GM21515 (cell line): ENCODE data around the gene FKBP10.
"Not testable (repeated sequence)": the region's sequence is repeated elsewhere in the genome, so short reads cannot be mapped to it uniquely, and the experiment has no call there.

Source experiments
- ATAC-seq: cut with Tn5 transposase; IDR thresholded peaks from one replicate; pipeline ENCODE4 v1.9.1; 2021; ENCODE audit not compliant: unreplicated experiment

The FKBP10 gene

DNA sequence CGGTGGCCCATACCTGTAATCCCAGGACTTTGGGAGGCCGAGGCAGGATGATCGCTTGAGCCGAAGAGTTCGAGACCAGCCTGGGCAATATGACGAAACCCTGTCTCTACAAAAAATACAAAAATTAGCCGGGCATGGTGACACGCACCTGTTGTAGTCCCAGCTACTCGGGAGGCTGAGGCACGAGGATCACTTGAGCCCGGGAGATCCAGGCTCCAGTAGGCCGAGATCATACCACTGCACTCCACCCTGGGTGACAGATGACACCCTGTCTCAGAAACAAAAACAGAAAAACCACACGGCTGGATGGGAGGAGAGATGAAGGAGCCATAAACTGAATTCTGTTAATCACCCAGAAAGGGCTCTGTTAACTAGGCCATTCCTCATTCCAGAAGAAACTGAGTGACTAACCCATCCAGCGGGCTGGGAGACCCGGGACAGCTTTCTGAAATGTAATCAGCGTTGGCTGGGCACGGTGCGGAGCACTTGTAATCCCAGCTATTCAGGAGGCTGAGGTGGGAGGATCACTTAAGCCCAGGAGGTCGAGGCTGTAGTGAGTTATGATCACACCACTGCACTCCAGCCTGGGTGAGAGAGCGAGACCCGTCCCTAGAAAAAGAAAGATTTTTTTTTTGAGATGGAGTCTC lies 23.9 kb downstream of the FKBP10 start:
- no peak for ATAC-seq

DNA sequence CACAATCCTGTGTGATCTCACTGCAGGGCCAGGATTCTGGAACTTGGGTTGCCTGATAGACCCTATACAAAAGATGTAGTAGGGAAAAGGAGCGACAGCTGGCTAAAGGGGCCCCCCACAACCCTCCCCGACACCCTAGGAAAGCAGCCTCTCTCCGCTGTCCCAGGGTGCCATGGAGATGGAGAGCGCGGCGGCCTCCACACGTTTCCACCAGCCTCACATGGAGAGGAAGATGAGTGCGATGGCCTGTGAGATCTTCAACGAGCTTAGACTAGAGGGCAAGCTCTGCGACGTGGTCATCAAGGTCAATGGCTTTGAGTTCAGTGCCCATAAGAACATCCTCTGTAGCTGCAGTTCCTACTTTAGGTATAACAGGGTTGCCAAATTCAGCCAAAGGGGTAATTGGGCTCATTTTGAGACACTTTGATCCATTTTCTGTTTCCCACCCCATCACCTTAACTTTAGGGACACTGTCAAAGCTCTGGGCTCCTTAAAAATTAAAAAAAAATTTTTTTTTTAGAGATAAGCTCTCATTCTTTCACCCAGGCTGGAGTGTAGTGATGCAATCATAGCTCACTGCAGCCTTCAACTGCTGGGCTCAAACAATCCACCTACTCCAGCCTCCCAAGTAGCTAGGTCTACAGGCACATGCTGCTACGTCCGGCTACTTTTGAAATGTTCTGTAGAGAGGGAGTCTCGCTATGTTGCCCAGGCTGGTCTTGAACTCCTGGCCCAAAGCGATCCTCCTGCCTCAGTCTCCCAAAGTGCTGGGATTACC lies 25.1 kb downstream of the FKBP10 start, which contains the start of gene KLHL10:
Gene KLHL10 (plus strand): TSS at position 65 of the 778 bp plus-strand sequence. CDS start 108 bp downstream, at position 173.
- no peak for ATAC-seq

DNA sequence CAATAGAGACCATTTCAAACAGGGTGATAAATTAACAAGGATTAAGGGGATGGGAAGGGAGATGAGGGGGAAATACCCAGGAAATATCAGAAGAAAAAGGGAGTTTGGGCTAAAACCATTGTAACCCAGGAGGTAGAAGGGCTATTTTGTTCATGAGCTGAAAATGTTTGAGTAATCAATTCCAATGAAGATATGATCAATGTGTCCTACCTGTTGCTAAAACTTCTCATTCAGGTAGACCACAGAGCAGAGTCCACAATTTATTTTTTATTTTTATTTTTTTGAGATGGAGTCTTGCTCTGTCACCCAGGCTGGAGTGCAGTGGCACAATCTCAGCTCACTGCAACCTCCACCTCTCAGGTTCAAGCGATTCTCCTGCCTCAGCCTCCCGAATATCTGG lies 26.6 kb downstream of the FKBP10 start:
- ATAC-seq: not testable (repeated sequence)

DNA sequence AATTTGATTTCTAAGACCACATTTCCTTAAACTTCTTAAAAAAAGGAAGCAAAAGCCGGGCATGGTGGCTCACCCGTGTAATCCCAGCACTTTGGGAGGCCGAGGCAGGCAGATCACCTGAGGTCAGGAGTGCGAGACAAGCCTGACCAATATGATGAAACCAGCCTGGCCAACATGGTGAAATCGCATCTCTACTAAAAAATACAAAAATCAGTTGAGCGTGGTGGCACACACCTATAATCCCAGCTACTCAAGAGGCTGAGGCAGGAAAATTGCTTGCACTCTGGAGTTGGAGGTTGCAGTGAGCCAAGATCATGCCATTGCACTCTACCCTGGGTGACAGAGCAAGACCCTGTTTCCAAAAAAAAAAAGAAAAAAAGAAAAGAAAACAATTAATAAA lies 28.0 kb downstream of the FKBP10 start:
- not testable (repeated sequence) for ATAC-seq

DNA sequence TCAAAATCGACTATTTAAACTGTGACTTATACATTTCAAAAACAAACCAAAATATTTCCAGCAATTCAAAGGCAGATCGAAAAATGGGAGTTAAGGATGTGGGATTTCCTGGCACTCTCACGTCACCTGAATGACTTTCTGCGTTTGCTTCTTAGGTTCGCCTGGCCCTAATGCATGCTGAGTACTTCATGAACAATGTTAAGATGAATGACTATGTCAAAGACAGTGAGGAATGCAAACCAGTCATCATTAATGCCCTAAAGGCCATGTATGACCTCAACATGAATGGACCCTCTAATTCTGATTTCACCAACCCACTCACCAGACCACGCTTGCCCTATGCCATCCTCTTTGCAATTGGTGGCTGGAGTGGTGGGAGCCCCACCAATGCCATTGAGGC lies 32.2 kb downstream of the FKBP10 start:
- ATAC-seq: no peak

DNA sequence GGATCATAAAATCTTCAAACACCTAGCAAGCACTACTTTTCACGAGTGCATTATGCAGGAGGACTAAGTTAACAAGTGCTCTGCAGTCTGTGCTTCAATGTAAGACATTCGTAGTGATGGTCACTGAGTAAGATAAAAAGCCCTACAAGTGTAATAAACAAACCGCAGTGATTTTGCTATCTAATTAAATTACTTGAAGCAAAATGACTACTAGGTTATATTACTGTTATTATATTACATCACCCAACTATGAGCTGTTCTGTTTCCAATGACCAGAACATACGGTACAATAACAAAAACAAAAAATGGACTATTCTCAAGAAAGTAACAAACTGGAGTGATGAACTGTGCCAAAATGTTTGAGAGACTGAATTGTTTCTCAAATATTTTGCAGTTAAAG lies 36.0 kb downstream of the FKBP10 start:
- ATAC-seq: no peak

DNA sequence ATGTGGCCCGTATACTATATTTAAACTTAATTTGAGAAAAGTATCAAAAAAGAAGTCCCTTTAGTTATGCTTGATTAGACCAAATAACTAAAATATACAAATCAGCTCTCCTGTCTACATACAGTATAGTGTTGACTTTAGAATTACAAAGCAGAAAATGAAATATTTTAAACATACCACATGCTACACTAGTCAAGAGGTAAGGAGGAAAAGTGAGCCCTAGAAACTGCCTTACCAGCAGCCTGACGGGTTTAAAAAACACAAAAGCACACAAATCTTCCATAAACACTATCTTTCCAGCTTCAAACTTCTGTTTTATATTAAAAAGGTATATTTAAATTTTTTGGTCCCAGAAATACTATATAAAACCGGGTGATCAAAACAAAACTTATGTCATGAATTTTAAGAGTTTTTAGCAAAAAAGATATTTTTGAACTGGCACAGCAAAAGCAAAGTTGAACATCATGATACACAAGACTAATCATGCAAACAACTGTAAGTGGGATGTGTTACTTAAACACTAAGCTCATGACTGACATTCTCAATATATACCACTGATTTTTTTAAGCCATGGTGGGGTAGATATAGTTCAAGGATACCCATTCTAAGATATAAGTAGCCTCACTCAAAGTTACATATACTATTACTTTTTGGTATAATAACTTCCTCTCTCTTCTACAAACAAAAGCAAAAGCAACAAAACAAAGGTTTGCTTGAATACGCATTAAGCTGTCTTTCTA lies 36.6 kb downstream of the FKBP10 start:
- ATAC-seq: no peak

DNA sequence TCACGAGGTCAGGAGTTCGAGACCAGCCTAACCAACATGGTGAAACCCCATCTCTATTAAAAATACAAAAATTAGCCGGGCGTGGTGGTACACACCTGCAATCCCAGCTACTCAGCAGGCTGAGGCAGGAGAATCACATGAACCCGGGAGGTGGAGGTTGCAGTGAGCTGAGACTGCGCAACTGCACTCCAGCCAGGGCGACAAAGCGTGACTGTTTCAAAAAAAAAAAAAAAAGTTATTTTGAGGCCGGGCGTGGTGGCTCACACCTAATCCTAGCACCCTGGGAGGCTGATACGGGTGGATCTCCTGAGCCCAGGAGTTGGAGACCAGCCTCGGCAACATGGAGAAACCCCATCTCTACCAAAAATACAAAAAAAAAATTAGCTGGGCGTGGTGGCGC lies 38.6 kb downstream of the FKBP10 start:
- ATAC-seq: not testable (repeated sequence)

DNA sequence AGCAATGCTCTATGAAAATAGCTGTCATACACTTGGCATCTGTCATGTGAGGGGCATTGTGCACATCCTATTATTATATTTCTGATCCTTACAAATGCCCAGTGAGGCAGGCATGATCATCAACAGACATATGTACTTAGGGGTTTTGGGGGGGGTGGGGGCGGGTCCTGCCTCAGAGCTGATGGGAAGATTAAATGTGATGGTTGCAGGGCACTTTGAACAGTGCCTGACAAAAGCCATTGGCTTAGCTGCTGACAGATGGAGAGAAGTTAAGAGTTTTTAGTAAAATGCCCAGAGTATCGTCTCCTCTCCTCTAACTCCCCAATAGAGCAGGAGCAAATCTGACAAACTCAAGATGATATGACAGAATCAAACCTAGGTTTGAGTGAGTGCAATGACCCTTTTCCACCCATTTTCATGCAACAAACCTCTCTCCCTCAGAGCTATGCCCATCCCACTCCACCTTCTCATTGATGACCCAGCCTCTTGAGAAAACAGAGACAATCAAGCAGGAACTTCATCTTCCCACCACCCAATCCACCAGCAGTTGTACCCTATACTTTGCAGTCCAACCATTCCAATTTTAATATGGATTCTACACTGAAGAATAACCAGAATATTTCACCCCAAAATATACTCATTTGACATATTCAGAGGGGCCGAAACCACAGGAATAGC lies 47.6 kb downstream of the FKBP10 start:
- ATAC-seq: no peak

DNA sequence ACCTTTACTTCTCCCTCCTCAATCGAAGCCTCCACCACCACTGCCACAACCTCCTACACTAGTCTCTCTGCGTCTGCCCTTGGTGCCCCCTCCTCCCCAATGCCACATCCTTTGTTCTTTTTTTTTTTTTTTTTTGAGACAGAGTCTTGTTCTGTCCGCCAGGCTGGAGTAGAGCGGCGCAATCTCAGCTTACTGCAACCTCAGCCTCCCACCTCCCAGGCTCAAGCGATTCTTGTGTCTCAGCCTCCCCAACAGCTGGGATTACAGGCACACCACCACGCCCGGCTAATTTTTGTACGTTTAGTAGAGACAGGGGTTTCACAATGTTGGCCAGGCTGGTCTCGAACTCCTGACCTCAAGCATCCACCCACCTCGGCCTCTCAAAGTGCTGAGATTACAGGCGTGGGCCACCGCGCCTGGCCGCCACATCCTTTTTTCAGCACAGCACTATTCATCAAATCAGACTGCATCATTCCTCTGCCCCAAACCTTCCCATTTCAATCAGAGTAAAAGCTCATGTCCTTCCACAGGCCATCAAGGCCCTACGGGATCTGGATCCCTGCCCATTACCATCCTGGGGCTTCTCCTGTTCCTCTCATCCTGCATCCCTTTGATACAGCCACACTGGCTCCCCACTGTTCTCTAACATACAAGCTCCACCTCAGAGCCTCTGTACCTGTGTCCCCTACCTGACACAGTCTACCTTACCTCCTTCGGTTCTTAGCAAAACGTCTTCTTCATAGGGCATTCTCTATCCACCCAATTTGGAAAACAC lies 50.5 kb downstream of the FKBP10 start:
- ATAC-seq: no peak

DNA sequence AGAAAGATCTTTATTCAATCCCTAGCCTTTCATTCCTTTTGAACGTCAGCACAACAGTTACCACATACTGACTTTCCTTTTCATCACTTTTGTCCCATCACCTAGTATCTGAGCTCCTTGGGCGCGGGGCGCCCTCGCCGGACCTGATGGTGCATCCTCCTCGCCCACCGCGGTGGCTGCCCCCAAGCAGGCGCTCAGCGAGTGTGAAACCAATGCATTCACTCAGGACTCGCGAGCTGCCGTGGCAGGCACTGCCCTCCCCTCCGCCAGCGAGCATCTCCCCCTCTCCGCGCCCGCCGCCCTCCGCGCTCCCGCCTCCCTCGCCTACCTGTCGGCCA lies 51.7 kb downstream of the FKBP10 start:
- ATAC-seq: peak; percentile 19

DNA sequence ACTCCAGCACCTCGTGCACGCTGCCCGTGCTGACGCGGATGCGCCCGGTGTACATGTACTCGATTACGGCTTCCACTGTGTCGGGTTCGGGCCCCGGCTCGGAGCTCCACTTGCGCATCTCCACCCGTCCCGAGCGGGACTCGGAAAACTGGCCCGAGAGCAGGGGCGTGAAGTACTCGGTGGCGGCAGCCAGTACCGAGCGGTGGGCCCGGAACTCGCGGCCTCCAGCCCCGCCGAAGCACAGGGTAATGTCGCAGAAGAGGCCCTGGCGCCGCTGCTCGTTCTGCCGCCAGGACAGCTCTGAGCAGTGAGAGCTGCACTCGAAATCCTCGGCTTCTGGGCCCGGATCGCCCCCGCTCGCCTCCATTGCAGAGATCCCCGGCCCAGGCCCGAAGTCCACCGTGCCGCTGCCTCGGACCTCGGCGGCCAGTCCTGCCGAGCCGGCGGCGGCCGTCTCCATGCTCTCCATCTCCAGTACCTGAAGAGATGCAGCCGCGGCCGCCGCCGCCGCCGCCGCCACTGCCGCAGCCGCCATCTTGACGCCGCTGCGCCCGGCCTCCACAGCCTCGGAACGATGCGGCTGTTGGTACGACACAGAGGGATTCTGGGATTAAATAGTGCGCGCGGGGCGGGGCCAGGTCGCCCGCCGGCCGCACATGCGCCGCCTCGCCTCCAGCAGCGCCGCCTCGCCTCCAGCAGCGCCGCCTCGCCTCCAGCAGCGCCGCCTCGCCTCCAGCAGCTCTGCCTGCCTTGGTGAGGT lies 52.2 kb downstream of the FKBP10 start, which contains the start of gene KLHL11:
Gene KLHL11 (minus strand): TSS at position 588 of the 760 bp plus-strand sequence. CDS start 53 bp downstream, at position 535.
- ATAC-seq: peak; percentile 89

DNA sequence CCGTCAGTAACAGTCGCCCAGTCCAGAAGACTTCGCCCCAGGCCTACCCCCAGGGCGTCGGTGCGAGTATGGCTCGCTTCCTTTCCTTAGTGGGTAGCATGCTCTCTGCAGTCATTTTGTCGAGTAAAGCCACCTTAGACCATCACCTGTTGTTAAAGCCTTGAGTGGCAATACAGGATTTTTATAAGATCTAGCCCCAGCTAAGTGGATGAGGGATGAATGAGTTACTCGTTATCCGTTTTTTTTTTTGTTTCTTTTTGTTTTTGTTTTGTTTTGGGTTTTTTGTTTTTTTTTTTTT lies 52.7 kb downstream of the FKBP10 start:
- ATAC-seq: no peak

DNA sequence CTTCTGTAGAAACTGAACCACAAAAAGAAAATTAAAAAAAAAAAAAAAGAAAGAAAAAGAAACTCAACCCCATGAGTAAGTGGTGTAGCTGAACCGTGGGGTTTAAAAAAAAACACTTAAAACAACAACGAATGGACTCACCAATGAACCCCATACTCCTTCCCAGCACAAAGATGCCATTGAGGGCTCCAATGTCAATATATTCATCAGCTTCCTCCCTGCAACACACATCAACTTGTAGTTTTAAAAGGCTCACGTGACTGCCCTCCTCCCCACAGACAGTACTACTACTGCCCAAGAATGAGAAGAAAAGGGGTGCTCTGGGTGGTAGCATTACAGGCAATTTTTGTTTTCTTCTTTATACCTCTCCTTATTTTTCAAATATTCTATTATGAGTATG lies 55.8 kb downstream of the FKBP10 start:
- ATAC-seq: no peak

DNA sequence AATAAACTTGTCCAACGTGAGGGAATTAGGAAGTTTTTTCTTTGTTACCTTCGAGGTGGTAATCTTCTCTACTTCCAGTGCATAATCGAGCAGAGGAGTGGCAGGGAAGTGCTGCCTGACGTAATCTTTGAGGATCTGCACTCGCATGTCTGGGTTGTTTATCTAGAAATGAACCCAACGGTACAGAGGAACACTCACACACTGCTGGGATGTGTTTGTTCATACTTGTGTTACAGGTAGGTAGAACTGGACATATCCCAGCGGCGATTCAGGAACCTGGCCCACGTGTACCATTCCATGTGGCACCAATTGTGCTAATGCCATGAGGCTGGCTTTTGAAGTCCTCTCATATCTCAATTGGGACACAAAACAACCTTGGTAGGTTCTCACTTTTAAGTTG lies 56.6 kb downstream of the FKBP10 start:
- no peak for ATAC-seq

DNA sequence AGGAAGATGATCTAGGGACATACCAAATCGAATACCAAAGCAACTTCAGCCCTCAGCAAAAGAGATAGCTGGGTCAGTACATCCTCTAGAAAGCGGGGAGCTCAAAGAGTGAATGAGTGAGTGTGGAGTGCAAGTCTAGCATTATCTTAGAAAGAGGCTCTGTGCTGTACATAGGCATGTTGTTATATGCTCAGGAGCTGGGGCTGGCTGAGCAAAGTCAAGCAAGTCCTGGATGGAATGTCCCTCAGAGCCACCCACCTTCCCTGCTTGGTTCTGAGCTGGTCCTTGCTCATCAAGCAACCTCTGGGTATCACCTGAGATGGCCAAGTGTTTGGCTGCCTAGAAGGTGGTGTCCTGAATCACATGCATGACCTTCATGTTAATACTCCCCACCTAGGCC lies 57.3 kb downstream of the FKBP10 start:
- no peak for ATAC-seq

DNA sequence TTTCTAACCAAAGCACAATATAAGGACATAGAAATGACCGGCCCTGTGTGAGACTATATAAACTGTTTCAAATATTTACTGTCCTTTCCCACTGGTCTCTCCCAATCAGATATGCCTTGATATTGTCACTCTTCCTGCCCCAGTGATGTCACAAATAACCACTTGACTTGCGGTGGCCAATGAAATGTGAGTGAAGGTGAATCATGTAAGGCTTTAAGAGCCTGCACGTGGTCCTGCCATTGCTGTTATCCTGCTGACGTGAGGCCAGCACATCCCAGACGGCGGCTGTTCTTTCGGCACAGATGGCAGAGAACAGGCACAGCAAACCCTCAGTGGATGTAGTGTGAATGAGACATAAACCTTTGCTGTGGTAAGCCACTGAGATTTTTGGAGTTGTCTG lies 57.8 kb downstream of the FKBP10 start:
- no peak for ATAC-seq

DNA sequence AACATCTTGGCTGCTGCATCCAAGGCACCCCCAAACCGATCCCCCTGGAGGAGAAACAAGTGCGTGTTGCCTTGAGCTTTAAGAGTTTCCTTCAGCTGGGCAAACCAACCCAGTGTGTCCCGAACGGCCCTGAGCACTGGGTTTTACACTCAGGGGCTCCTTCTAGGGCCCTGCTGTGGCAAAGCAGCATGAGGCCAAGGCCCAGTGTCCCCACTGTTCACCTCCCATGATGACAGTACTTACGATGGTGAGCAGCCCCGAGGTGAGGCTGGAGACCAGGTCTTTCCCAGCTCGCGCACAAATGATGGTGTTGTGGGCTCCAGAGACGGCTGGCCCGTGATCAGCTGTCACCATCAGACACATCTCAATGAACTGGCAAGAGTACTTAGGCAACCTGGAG lies 59.0 kb downstream of the FKBP10 start:
- ATAC-seq: no peak
